Retinal pigment epithelial cell (primary cell): Measurements from ENCODE around the gene ANKRD2.
A peak's percentile ranks its signal among the peaks of the same experiment; 100 is the strongest.

Source experiments
- DNase-seq: peaks from one replicate; pipeline ENCODE4 v3.0.0-alpha.2; 2010; ENCODE audit warnings: low read depth
- H3K4me3 ChIP-seq: 2 replicates; pipeline ENCODE4 v1.5.1; 2011; ENCODE audit warnings: mild to moderate bottlenecking, low read length, control low read depth, moderate library complexity
- TF ChIP-seq, protein P1 (sequence below): conservative IDR thresholded peaks from 2 replicates; pipeline ENCODE4 v1.5.1; 2011; ENCODE audit warnings: low read depth, low read length, control low read depth, inconsistent platforms

ANKRD2 gene

GRCh38 chr10:97532935-97533671 lies 39.5 kb upstream of the ANKRD2 start:
- TF ChIP-seq, protein P1, sequence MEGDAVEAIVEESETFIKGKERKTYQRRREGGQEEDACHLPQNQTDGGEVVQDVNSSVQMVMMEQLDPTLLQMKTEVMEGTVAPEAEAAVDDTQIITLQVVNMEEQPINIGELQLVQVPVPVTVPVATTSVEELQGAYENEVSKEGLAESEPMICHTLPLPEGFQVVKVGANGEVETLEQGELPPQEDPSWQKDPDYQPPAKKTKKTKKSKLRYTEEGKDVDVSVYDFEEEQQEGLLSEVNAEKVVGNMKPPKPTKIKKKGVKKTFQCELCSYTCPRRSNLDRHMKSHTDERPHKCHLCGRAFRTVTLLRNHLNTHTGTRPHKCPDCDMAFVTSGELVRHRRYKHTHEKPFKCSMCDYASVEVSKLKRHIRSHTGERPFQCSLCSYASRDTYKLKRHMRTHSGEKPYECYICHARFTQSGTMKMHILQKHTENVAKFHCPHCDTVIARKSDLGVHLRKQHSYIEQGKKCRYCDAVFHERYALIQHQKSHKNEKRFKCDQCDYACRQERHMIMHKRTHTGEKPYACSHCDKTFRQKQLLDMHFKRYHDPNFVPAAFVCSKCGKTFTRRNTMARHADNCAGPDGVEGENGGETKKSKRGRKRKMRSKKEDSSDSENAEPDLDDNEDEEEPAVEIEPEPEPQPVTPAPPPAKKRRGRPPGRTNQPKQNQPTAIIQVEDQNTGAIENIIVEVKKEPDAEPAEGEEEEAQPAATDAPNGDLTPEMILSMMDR: no peak
- peak; percentile 49 for DNase-seq

DNA sequence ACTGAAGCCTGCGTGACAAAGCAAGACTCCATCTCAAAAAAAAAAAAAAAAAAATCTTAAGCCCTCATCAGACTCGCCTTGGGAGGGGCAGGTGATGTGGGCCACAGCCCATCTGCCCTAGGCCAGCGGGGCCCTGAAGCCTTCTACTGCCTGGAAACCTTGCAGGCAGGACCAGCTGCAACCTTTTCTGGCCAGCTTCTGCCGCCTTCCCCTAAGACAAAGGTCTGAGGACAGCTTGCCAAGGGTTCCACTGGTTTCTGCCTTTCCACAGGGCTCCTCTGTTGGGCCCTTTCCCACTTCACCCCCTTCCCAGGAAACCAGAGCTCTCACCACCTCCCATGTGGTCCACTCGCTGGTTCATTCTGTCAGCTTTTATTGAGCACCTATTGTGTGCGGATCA lies 38.7 kb upstream of the ANKRD2 start:
- no peak overlapping the region for H3K4me3 ChIP-seq
- DNase-seq: no peak
- TF ChIP-seq, protein P1: no peak

More at GRCh38 chr10:97532935-97533671, 39.5 kb upstream of the ANKRD2 start:
- no peak overlapping the region for H3K4me3 ChIP-seq

GRCh38 chr10:97534746-97535367 lies 37.7 kb upstream of the ANKRD2 start:
- DNase-seq: no peak
- H3K4me3 ChIP-seq: no peak overlapping the region
- TF ChIP-seq, protein P1: peak; percentile 52

DNA sequence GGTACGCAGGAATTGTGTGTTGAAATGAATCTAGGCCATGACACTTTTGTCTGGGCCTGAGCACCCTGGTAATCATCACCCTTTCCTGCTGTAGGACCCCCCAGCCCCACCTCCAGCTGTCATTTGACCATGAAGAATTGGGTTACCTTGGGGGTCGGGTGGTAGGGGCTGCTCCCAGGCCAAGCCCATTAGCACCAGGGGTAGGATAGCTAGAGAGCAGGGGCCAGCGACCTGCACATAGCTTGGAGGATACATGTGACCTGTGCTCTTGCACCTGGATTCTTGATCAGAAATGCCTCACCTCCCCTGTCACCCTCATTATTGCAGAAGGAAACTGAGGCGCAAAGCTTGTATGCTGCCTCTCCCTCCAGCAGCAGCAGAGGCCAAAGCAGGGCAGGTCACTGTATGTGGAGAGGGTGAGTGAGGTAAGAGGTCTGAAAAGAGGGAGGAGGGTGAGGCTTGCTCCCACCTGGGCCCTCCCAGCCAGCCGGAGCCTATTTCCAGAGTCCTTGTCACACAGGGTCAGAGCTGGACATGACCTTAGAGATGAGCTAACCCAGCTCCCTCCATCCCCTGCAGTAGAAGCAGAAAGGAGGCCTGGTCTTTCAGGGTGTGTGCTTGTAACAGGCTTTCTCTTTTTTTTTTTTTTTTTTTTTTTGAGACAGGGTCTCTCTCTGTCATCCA lies 35.3 kb upstream of the ANKRD2 start:
- H3K4me3 ChIP-seq: no peak overlapping the region
- TF ChIP-seq, protein P1: no peak
- no peak for DNase-seq

GRCh38 chr10:97538411-97538810 lies 34.2 kb upstream of the ANKRD2 start:
- H3K4me3 ChIP-seq: no peak overlapping the region
- TF ChIP-seq, protein P1: no peak
- DNase-seq: peak; percentile 62

GRCh38 chr10:97538839-97539238 lies 33.7 kb upstream of the ANKRD2 start:
- no peak overlapping the region for H3K4me3 ChIP-seq
- TF ChIP-seq, protein P1: no peak
- no peak for DNase-seq
